WTC11 (cell line): Measurements from ENCODE around the gene C4orf50. TPM values are rescaled to one million over a fixed set of nuclear protein-coding genes. Genes with fewer than 3 reads are reported as not detected.

ENCODE experiments used
- ATAC-seq: fragments of 200-7000 bp; cut with Tn5 transposase; 2 replicates; pipeline ENCODE4 v1.10.0; 2021; ENCODE audit warnings: mild to moderate bottlenecking, moderate library complexity
- CTCF ChIA-PET: fragments of 300-600 bp; sonication (Branson Sonifier 250); formaldehyde crosslinking; loops from one replicate; lab custom pipeline; 2021; ENCODE audit warnings: antibody characterized with exemption; lab: Charles Lee
- POLR2A ChIA-PET: fragments of 350-600 bp; sonication (Branson Sonifier 250); formaldehyde crosslinking; loops from one replicate; lab custom pipeline; 2021; ENCODE audit warnings: antibody characterized with exemption; lab: Charles Lee
- DNase-seq: peaks from one replicate; pipeline ENCODE4 v3.0.0; 2021; ENCODE audit warnings: low spot score
- H3K27ac Mint-ChIP-seq: 2 replicates; pipeline ENCODE4 v1.8.0; 2021; ENCODE audit warnings: mixed read lengths
- H3K27me3 Mint-ChIP-seq: 2 replicates; pipeline ENCODE4 v1.8.0; 2021; ENCODE audit warnings: low read depth, mild to moderate bottlenecking, moderate library complexity, mixed read lengths
- H3K36me3 Mint-ChIP-seq: 2 replicates; pipeline ENCODE4 v1.8.0; 2021; ENCODE audit warnings: mixed read lengths
- H3K4me1 Mint-ChIP-seq: 2 replicates; pipeline ENCODE4 v1.8.0; 2022; ENCODE audit warnings: mixed read lengths
- H3K4me3 Mint-ChIP-seq: 2 replicates; pipeline ENCODE4 v1.8.0; 2021; ENCODE audit warnings: mild to moderate bottlenecking, moderate library complexity, mixed read lengths
- H3K9me3 Mint-ChIP-seq: 2 replicates; pipeline ENCODE4 v1.8.0; 2021; ENCODE audit warnings: mixed read lengths
- GRHL2 ChIP-seq: fragments of 250-450 bp; sonication (Bioruptor Pico); IDR thresholded peaks from 2 replicates; pipeline ENCODE4 v1.8.0; 2022; ENCODE audit warnings: mild to moderate bottlenecking, moderate library complexity; ENCODE audit not compliant: insufficient replicate concordance, severe bottlenecking
- GTF2I ChIP-seq: fragments of 250-450 bp; sonication (Bioruptor Pico); conservative IDR thresholded peaks from 2 replicates; pipeline ENCODE4 v1.4.0; 2021; ENCODE audit warnings: mild to moderate bottlenecking
- HMGA2 ChIP-seq: fragments of 250-450 bp; sonication (Bioruptor Pico); IDR thresholded peaks from 2 replicates; pipeline ENCODE4 v1.4.0; 2021; ENCODE audit warnings: mild to moderate bottlenecking, moderate library complexity
- JAZF1 ChIP-seq: fragments of 250-450 bp; sonication (Bioruptor Pico); IDR thresholded peaks from 2 replicates; pipeline ENCODE4 v1.9.0; 2021; ENCODE audit warnings: moderate library complexity, mild to moderate bottlenecking, inconsistent platforms
- NFE2L1 ChIP-seq: sonication (generic); formaldehyde crosslinking; IDR thresholded peaks from 2 replicates; pipeline ENCODE4 v1.8.1; 2023; ENCODE audit warnings: missing genetic modification reagents
- NFYB ChIP-seq: sonication (generic); formaldehyde crosslinking; conservative IDR thresholded peaks from 2 replicates; pipeline ENCODE4 v1.8.0; 2022; ENCODE audit warnings: low read depth, missing genetic modification reagents
- NR1H2 ChIP-seq: sonication (generic); formaldehyde crosslinking; IDR thresholded peaks from 2 replicates; pipeline ENCODE4 v1.9.0; 2021; ENCODE audit warnings: mild to moderate bottlenecking, moderate library complexity, missing genetic modification reagents
- SMAD4 ChIP-seq: sonication (generic); formaldehyde crosslinking; IDR thresholded peaks from 2 replicates; pipeline ENCODE4 v1.8.0; 2022; ENCODE audit warnings: mild to moderate bottlenecking, missing genetic modification reagents
- TCF7 ChIP-seq: sonication (generic); formaldehyde crosslinking; IDR thresholded peaks from 2 replicates; pipeline ENCODE4 v1.8.0; 2022; ENCODE audit warnings: mild to moderate bottlenecking, low read depth, missing genetic modification reagents, moderate library complexity
- ZNF219 ChIP-seq: sonication (generic); formaldehyde crosslinking; IDR thresholded peaks from 2 replicates; pipeline ENCODE4 v1.8.0; 2023; ENCODE audit warnings: missing genetic modification reagents, mild to moderate bottlenecking, borderline replicate concordance
- total RNA-seq: library from RNA; stranded (reverse); gene quantifications from 3 replicates; pipeline ENCODE4 v1.2.3, GENCODE V29; 2021
- TF ChIP-seq, protein P1 (sequence below): sonication (generic); formaldehyde crosslinking; IDR thresholded peaks from 2 replicates; pipeline ENCODE4 v1.8.1; 2022; ENCODE audit warnings: mild to moderate bottlenecking, moderate library complexity, missing genetic modification reagents
- TF ChIP-seq, protein P2 (sequence below): sonication (generic); formaldehyde crosslinking; IDR thresholded peaks from 2 replicates; pipeline ENCODE4 v1.8.1; 2023; ENCODE audit warnings: mild to moderate bottlenecking, missing genetic modification reagents
- TF ChIP-seq, protein P3 (sequence below): sonication (generic); formaldehyde crosslinking; IDR thresholded peaks from 2 replicates; pipeline ENCODE4 v1.8.0; 2022; ENCODE audit warnings: mild to moderate bottlenecking, missing genetic modification reagents
- TF ChIP-seq, protein P4 (sequence below): fragments of 250-450 bp; sonication (Bioruptor Pico); IDR thresholded peaks from 2 replicates; pipeline ENCODE4 v1.9.0; 2021; ENCODE audit warnings: mild to moderate bottlenecking, borderline replicate concordance
- TF ChIP-seq, protein P5 (sequence below): sonication (generic); formaldehyde crosslinking; IDR thresholded peaks from 2 replicates; pipeline ENCODE4 v1.8.1; 2023; ENCODE audit warnings: mild to moderate bottlenecking, missing genetic modification reagents, borderline replicate concordance
- TF ChIP-seq, protein P6 (sequence below): sonication (generic); formaldehyde crosslinking; IDR thresholded peaks from 2 replicates; pipeline ENCODE4 v1.8.0; 2022; ENCODE audit warnings: mild to moderate bottlenecking, missing genetic modification reagents
- TF ChIP-seq, protein P7 (sequence below): sonication (generic); formaldehyde crosslinking; IDR thresholded peaks from 2 replicates; pipeline ENCODE4 v1.8.1; 2022; ENCODE audit warnings: missing genetic modification reagents, borderline replicate concordance
- TF ChIP-seq, protein P8 (sequence below): fragments of 250-450 bp; sonication (Bioruptor Pico); conservative IDR thresholded peaks from 2 replicates; pipeline ENCODE4 v1.9.0; 2021; ENCODE audit warnings: mild to moderate bottlenecking

C4orf50 gene
- total RNA-seq, 1 experiment from 2014 or later, result 0.17 TPM

DNA sequence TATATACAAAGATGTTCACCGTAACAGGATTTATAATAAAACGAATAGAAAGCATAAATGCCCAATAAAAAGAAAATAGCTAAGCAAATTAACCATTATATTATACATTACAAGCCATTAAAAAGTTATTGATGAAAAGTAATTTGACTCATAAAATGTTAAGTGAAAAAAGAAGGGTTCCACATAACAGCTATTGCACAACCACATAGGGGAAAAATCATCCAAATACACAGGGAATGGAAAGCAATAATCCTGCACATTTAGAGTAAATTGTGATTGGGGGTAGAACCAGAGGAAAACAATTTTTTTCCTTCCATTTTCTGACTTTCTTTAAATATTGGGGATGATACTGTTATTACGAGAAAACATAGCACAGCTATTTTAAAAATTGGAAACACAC, 163.3 kb downstream of the C4orf50 start:
- ATAC-seq (no peak), DNase-seq (no peak)
- CTCF ChIA-PET, result interaction anchor here (2.0 kb wide), 1 partner anchor 34 kb away, joined by 4 read pairs; no protein-coding TSS in a partner anchor
- TF ChIP-seq GTF2I, result no peak
- TF ChIP-seq, protein P1, sequence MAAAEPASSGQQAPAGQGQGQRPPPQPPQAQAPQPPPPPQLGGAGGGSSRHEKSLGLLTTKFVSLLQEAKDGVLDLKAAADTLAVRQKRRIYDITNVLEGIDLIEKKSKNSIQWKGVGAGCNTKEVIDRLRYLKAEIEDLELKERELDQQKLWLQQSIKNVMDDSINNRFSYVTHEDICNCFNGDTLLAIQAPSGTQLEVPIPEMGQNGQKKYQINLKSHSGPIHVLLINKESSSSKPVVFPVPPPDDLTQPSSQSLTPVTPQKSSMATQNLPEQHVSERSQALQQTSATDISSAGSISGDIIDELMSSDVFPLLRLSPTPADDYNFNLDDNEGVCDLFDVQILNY (CRISPR knock-in tag), result no peak
- TF ChIP-seq NFE2L1, result no peak
- TF ChIP-seq TCF7 (CRISPR knock-in tag), result no peak
- TF ChIP-seq, protein P2, sequence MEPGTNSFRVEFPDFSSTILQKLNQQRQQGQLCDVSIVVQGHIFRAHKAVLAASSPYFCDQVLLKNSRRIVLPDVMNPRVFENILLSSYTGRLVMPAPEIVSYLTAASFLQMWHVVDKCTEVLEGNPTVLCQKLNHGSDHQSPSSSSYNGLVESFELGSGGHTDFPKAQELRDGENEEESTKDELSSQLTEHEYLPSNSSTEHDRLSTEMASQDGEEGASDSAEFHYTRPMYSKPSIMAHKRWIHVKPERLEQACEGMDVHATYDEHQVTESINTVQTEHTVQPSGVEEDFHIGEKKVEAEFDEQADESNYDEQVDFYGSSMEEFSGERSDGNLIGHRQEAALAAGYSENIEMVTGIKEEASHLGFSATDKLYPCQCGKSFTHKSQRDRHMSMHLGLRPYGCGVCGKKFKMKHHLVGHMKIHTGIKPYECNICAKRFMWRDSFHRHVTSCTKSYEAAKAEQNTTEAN (CRISPR knock-in tag), result no peak
- TF ChIP-seq, protein P3, sequence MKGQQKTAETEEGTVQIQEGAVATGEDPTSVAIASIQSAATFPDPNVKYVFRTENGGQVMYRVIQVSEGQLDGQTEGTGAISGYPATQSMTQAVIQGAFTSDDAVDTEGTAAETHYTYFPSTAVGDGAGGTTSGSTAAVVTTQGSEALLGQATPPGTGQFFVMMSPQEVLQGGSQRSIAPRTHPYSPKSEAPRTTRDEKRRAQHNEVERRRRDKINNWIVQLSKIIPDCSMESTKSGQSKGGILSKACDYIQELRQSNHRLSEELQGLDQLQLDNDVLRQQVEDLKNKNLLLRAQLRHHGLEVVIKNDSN, result no peak
- no peak for TF ChIP-seq ZNF219 (CRISPR knock-in tag)
- TF ChIP-seq, protein P4, sequence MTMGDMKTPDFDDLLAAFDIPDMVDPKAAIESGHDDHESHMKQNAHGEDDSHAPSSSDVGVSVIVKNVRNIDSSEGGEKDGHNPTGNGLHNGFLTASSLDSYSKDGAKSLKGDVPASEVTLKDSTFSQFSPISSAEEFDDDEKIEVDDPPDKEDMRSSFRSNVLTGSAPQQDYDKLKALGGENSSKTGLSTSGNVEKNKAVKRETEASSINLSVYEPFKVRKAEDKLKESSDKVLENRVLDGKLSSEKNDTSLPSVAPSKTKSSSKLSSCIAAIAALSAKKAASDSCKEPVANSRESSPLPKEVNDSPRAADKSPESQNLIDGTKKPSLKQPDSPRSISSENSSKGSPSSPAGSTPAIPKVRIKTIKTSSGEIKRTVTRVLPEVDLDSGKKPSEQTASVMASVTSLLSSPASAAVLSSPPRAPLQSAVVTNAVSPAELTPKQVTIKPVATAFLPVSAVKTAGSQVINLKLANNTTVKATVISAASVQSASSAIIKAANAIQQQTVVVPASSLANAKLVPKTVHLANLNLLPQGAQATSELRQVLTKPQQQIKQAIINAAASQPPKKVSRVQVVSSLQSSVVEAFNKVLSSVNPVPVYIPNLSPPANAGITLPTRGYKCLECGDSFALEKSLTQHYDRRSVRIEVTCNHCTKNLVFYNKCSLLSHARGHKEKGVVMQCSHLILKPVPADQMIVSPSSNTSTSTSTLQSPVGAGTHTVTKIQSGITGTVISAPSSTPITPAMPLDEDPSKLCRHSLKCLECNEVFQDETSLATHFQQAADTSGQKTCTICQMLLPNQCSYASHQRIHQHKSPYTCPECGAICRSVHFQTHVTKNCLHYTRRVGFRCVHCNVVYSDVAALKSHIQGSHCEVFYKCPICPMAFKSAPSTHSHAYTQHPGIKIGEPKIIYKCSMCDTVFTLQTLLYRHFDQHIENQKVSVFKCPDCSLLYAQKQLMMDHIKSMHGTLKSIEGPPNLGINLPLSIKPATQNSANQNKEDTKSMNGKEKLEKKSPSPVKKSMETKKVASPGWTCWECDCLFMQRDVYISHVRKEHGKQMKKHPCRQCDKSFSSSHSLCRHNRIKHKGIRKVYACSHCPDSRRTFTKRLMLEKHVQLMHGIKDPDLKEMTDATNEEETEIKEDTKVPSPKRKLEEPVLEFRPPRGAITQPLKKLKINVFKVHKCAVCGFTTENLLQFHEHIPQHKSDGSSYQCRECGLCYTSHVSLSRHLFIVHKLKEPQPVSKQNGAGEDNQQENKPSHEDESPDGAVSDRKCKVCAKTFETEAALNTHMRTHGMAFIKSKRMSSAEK (CRISPR knock-in tag), result no peak
- no peak for TF ChIP-seq HMGA2 (CRISPR knock-in tag)
- TF ChIP-seq GRHL2 (CRISPR knock-in tag), result no peak
- no peak for TF ChIP-seq JAZF1 (CRISPR knock-in tag)
- TF ChIP-seq SMAD4 (CRISPR knock-in tag), result no peak
- TF ChIP-seq, protein P5, sequence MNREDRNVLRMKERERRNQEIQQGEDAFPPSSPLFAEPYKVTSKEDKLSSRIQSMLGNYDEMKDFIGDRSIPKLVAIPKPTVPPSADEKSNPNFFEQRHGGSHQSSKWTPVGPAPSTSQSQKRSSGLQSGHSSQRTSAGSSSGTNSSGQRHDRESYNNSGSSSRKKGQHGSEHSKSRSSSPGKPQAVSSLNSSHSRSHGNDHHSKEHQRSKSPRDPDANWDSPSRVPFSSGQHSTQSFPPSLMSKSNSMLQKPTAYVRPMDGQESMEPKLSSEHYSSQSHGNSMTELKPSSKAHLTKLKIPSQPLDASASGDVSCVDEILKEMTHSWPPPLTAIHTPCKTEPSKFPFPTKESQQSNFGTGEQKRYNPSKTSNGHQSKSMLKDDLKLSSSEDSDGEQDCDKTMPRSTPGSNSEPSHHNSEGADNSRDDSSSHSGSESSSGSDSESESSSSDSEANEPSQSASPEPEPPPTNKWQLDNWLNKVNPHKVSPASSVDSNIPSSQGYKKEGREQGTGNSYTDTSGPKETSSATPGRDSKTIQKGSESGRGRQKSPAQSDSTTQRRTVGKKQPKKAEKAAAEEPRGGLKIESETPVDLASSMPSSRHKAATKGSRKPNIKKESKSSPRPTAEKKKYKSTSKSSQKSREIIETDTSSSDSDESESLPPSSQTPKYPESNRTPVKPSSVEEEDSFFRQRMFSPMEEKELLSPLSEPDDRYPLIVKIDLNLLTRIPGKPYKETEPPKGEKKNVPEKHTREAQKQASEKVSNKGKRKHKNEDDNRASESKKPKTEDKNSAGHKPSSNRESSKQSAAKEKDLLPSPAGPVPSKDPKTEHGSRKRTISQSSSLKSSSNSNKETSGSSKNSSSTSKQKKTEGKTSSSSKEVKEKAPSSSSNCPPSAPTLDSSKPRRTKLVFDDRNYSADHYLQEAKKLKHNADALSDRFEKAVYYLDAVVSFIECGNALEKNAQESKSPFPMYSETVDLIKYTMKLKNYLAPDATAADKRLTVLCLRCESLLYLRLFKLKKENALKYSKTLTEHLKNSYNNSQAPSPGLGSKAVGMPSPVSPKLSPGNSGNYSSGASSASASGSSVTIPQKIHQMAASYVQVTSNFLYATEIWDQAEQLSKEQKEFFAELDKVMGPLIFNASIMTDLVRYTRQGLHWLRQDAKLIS (CRISPR knock-in tag), result no peak
- TF ChIP-seq NFYB (CRISPR knock-in tag), result no peak
- TF ChIP-seq, protein P6, sequence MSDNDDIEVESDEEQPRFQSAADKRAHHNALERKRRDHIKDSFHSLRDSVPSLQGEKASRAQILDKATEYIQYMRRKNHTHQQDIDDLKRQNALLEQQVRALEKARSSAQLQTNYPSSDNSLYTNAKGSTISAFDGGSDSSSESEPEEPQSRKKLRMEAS (CRISPR knock-in tag), result no peak
- no peak for TF ChIP-seq NR1H2
- TF ChIP-seq, protein P7, sequence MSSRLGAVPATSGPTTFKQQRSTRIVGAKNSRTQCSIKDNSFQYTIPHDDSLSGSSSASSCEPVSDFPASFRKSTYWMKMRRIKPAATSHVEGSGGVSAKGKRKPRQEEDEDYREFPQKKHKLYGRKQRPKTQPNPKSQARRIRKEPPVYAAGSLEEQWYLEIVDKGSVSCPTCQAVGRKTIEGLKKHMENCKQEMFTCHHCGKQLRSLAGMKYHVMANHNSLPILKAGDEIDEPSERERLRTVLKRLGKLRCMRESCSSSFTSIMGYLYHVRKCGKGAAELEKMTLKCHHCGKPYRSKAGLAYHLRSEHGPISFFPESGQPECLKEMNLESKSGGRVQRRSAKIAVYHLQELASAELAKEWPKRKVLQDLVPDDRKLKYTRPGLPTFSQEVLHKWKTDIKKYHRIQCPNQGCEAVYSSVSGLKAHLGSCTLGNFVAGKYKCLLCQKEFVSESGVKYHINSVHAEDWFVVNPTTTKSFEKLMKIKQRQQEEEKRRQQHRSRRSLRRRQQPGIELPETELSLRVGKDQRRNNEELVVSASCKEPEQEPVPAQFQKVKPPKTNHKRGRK, result no peak
- TF ChIP-seq, protein P8, sequence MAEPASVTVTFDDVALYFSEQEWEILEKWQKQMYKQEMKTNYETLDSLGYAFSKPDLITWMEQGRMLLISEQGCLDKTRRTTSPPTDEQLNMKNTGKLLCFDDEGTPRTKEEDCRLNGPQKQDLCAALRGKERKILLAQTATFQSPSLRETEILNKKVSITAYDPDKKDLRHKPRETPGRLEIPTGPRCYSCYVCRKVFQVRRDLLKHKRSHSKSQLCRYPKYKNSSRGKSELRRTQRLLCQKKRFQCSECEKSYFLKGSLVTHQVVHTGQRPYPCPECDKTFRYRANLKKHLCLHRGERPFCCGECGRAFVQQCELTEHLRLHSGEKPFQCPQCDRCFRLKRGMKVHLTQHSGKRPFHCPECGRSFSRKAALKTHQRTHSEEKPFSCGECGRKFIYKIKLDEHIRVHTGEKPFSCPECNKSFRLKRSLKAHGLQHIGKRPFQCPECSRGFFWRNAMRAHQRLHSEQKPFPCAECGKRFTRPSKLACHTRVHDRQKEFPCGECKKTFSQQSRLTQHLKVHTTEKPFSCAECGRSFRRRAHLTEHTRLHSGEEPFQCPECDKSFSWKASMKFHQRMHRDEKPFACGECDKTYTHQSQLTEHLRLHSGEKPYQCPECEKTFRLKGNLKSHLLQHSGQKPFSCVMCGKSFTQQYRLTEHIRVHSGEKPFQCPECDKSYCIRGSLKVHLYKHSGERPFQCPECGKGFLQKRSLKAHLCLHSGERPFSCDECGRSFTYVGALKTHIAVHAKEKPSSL (CRISPR knock-in tag), result no peak
- TF ChIP-seq, all 79 proteins: peak for 0
- H3K4me1 Mint-ChIP-seq, result no peaks in the 10 kb centered on the region
- no peak overlapping the region for H3K4me3 Mint-ChIP-seq
- POLR2A ChIA-PET, result no interaction called here
- no peaks in the 10 kb centered on the region for H3K27me3 Mint-ChIP-seq
- no peaks in the 10 kb centered on the region for H3K9me3 Mint-ChIP-seq
- H3K36me3 Mint-ChIP-seq, result peaks cover 28% of the 10 kb centered on the region
- no peak overlapping the region for H3K27ac Mint-ChIP-seq
